Measurements from ENCODE around the gene SMARCAL1. TPM values are rescaled to one million over a fixed set of nuclear protein-coding genes. Genes with fewer than 3 reads are reported as not detected.

Gene SMARCAL1
- total and polyA plus RNA-seq, 2 of the 13 experiments (the other 11 are each of a cell fraction or from before 2014, with no cell fraction given): 12.7 to 21.3 TPM

DNA sequence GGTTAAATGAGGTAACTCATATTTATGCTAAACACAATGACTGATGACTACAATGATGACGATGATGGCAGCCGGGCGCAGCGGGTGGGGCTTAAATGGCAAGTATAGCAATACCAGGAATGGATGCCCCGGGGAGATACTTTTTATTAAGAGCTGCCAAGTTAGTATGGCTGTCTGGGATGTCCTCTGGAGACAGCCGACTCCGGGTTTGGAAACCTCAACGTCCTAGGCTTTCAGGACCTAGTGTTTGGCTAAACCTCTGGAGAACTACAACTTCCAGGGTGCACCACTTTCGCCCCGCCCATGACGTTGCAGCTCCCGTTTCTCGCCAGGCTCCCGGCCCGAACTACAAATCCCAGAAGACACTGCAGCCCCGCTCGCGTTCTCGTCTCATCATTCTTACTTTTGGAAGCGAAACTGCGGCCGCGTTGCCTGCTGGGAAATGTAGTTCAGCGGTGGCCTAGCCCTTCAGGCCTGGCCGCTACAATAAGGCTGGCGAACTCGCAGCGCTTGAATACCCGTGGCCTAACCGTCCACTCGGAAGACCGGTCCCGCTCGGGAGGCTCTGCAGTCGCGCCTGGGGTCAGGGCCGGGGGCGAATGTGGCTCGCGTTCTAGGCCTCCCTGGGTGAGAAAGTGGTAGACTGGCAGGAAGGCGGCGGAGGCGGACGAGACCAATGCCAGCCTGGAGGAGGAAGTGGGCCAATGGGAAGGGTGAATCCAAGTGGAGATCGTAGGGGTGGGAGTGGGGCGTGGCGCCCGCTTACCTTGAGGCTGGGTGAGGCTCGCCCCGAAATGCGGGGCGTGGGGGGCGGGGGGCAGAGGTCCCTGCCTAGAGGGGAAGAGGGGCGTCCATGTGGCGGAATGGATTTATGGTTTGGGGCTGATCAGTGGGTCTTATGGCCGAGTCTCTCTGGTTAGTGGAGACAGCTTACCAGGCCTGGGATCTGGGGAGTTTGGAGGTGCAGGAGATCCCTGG, at the start of gene SMARCAL1 (continued):
- TF ChIP-seq RARG (CRISPR knock-in tag; IDR thresholded peaks at IDR 0.05; ENCODE audit: low read depth) (peak; percentile 68; the same call in 1 of the 2 replicates), ELF3 (CRISPR knock-in tag; IDR thresholded peaks at IDR 0.05) (peak; percentile 90), SOX6 (IDR thresholded peaks at IDR 0.05) (no peak), SOX6 (CRISPR knock-in tag; IDR thresholded peaks at IDR 0.05) (peak; percentile 85), RORA (CRISPR knock-in tag; IDR thresholded peaks at IDR 0.05) (no peak), ZNF354B (CRISPR knock-in tag; IDR thresholded peaks at IDR 0.05) (no peak), TSC22D2 (CRISPR knock-in tag; IDR thresholded peaks at IDR 0.05; ENCODE audit: borderline replicate concordance) (peak; percentile 95; the same call in 1 of the 2 replicates), ZNF567 (CRISPR knock-in tag; IDR thresholded peaks at IDR 0.05; ENCODE audit: borderline replicate concordance) (0 out of 2 replicates have a peak, but pooled peaks have one; percentile 38), KLF11 (CRISPR knock-in tag; IDR thresholded peaks at IDR 0.05) (0 out of 2 replicates have a peak, but pooled peaks have one; percentile 75), TBL1XR1 (IDR thresholded peaks at IDR 0.05; ENCODE audit: borderline replicate concordance, low read length, partially characterized antibody) (peak; percentile 86), ETV5 (CRISPR knock-in tag; IDR thresholded peaks at IDR 0.05; ENCODE audit: borderline replicate concordance) (peak; percentile 34), ZNF563 (CRISPR knock-in tag; IDR thresholded peaks at IDR 0.05) (peak; percentile 93), ZNF547 (CRISPR knock-in tag; IDR thresholded peaks at IDR 0.05) (peak; percentile 85; the same call in 1 of the 2 replicates), ASH2L (IDR thresholded peaks at IDR 0.05; ENCODE audit: insufficient read length, low read depth, low read length) (peak; percentile 86), PITX1 (CRISPR knock-in tag; IDR thresholded peaks at IDR 0.05) (peak; percentile 82; the same call in 1 of the 2 replicates)
- TF ChIP-seq, protein P1, sequence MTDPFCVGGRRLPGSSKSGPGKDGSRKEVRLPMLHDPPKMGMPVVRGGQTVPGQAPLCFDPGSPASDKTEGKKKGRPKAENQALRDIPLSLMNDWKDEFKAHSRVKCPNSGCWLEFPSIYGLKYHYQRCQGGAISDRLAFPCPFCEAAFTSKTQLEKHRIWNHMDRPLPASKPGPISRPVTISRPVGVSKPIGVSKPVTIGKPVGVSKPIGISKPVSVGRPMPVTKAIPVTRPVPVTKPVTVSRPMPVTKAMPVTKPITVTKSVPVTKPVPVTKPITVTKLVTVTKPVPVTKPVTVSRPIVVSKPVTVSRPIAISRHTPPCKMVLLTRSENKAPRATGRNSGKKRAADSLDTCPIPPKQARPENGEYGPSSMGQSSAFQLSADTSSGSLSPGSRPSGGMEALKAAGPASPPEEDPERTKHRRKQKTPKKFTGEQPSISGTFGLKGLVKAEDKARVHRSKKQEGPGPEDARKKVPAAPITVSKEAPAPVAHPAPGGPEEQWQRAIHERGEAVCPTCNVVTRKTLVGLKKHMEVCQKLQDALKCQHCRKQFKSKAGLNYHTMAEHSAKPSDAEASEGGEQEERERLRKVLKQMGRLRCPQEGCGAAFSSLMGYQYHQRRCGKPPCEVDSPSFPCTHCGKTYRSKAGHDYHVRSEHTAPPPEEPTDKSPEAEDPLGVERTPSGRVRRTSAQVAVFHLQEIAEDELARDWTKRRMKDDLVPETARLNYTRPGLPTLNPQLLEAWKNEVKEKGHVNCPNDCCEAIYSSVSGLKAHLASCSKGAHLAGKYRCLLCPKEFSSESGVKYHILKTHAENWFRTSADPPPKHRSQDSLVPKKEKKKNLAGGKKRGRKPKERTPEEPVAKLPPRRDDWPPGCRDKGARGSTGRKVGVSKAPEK (CRISPR knock-in tag; IDR thresholded peaks at IDR 0.05; ENCODE audit: borderline replicate concordance): no peak; the same call in 1 of the 2 replicates
- TF ChIP-seq, protein P2, sequence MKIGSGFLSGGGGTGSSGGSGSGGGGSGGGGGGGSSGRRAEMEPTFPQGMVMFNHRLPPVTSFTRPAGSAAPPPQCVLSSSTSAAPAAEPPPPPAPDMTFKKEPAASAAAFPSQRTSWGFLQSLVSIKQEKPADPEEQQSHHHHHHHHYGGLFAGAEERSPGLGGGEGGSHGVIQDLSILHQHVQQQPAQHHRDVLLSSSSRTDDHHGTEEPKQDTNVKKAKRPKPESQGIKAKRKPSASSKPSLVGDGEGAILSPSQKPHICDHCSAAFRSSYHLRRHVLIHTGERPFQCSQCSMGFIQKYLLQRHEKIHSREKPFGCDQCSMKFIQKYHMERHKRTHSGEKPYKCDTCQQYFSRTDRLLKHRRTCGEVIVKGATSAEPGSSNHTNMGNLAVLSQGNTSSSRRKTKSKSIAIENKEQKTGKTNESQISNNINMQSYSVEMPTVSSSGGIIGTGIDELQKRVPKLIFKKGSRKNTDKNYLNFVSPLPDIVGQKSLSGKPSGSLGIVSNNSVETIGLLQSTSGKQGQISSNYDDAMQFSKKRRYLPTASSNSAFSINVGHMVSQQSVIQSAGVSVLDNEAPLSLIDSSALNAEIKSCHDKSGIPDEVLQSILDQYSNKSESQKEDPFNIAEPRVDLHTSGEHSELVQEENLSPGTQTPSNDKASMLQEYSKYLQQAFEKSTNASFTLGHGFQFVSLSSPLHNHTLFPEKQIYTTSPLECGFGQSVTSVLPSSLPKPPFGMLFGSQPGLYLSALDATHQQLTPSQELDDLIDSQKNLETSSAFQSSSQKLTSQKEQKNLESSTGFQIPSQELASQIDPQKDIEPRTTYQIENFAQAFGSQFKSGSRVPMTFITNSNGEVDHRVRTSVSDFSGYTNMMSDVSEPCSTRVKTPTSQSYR (CRISPR knock-in tag; IDR thresholded peaks at IDR 0.05; ENCODE audit: borderline replicate concordance): peak; percentile 29
- TF ChIP-seq, protein P3, sequence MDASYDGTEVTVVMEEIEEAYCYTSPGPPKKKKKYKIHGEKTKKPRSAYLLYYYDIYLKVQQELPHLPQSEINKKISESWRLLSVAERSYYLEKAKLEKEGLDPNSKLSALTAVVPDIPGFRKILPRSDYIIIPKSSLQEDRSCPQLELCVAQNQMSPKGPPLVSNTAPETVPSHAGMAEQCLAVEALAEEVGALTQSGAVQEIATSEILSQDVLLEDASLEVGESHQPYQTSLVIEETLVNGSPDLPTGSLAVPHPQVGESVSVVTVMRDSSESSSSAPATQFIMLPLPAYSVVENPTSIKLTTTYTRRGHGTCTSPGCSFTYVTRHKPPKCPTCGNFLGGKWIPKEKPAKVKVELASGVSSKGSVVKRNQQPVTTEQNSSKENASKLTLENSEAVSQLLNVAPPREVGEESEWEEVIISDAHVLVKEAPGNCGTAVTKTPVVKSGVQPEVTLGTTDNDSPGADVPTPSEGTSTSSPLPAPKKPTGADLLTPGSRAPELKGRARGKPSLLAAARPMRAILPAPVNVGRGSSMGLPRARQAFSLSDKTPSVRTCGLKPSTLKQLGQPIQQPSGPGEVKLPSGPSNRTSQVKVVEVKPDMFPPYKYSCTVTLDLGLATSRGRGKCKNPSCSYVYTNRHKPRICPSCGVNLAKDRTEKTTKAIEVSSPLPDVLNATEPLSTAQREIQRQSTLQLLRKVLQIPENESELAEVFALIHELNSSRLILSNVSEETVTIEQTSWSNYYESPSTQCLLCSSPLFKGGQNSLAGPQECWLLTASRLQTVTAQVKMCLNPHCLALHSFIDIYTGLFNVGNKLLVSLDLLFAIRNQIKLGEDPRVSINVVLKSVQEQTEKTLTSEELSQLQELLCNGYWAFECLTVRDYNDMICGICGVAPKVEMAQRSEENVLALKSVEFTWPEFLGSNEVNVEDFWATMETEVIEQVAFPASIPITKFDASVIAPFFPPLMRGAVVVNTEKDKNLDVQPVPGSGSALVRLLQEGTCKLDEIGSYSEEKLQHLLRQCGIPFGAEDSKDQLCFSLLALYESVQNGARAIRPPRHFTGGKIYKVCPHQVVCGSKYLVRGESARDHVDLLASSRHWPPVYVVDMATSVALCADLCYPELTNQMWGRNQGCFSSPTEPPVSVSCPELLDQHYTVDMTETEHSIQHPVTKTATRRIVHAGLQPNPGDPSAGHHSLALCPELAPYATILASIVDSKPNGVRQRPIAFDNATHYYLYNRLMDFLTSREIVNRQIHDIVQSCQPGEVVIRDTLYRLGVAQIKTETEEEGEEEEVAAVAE (CRISPR knock-in tag; IDR thresholded peaks at IDR 0.05; ENCODE audit: borderline replicate concordance): peak; percentile 87
